Parathyroid adenoma (tissue), 2 donors: Measurements from ENCODE around the gene NXN.

Experiments
- H2AFZ ChIP-seq: fragments of 300-600 bp; sonication (generic); one replicate; pipeline ENCODE4 v1.7.0; 2017; ENCODE audit warnings: antibody characterized with exemption, mild to moderate bottlenecking
- H3K27ac ChIP-seq: fragments of 300-600 bp; sonication (generic); one replicate; pipeline ENCODE4 v1.7.0; 2017
- H3K27me3 ChIP-seq: fragments of 300-600 bp; sonication (generic); one replicate; pipeline ENCODE4 v1.7.0; 2017; ENCODE audit warnings: low read length; ENCODE audit not compliant: control insufficient read depth, insufficient read depth
- H3K36me3 ChIP-seq: fragments of 300-600 bp; sonication (generic); one replicate; pipeline ENCODE4 v1.7.0; 2017; ENCODE audit warnings: low read length; ENCODE audit not compliant: control insufficient read depth, insufficient read depth
- H3K4me1 ChIP-seq: fragments of 300-600 bp; sonication (generic); one replicate; pipeline ENCODE4 v1.7.0; 2017; ENCODE audit warnings: control low read depth
- H3K4me2 ChIP-seq: fragments of 300-600 bp; sonication (generic); one replicate; pipeline ENCODE4 v1.7.0; 2017; ENCODE audit warnings: low read length
- H3K4me3 ChIP-seq: fragments of 300-600 bp; sonication (generic); one replicate; pipeline ENCODE4 v1.7.0; 2017; ENCODE audit warnings: low read depth, low read length
- H3K79me2 ChIP-seq: fragments of 300-600 bp; sonication (generic); one replicate; pipeline ENCODE4 v1.7.0; 2017; ENCODE audit warnings: control low read depth
- H3K9ac ChIP-seq: fragments of 300-600 bp; sonication (generic); one replicate; pipeline ENCODE4 v1.7.0; 2017; ENCODE audit warnings: mild to moderate bottlenecking
- H3K9me3 ChIP-seq: fragments of 300-600 bp; sonication (generic); one replicate; pipeline ENCODE4 v1.7.0; 2017; ENCODE audit warnings: low read length; ENCODE audit not compliant: control insufficient read depth
- CTCF ChIP-seq: fragments of 300-600 bp; sonication (generic); IDR thresholded peaks from one replicate; pipeline ENCODE4 v1.7.0; 2017; ENCODE audit warnings: antibody characterized with exemption, mild to moderate bottlenecking
- donor health status: primary hyperparathyroidism.

NXN gene

GRCh38 chr17:981292-981658 is 1.7 kb upstream of the NXN start:
- Histone ChIP-seq H3K4me3 (no peak overlapping the region), H3K4me2 (no peak overlapping the region), H3K79me2 (no peaks in the 10 kb centered on the region), H2AFZ (peak overlapping the region; percentile 82), H3K9me3 (no peaks in the 10 kb centered on the region), H3K9ac (no peak overlapping the region), H3K27me3 (no peaks in the 10 kb centered on the region), H3K4me1 (no peaks in the 10 kb centered on the region), H3K36me3 (no peaks in the 10 kb centered on the region), H3K27ac (no peak overlapping the region)
- TF ChIP-seq CTCF: no peak

- H3K4me1 ChIP-seq: no peaks in the 10 kb centered on the region
- H3K9me3 ChIP-seq: no peaks in the 10 kb centered on the region
- H2AFZ ChIP-seq: peak overlapping the region; percentile 82
- TF ChIP-seq CTCF: peak; percentile 82
- no peaks in the 10 kb centered on the region for H3K27me3 ChIP-seq
- peak overlapping the region; percentile 40 for H3K4me3 ChIP-seq
- H3K36me3 ChIP-seq: no peaks in the 10 kb centered on the region
- H3K27ac ChIP-seq: peak overlapping the region; percentile 52
- H3K9ac ChIP-seq: no peak overlapping the region
- no peaks in the 10 kb centered on the region for H3K79me2 ChIP-seq
- H3K4me2 ChIP-seq: peak overlapping the region; percentile 81
Observed at GRCh38 chr17:980406-981291, 1.1 kb upstream of the NXN start.

- no peaks in the 10 kb centered on the region for H3K36me3 ChIP-seq
- peak overlapping the region; percentile 25 for H3K4me3 ChIP-seq
- H3K27me3 ChIP-seq: no peaks in the 10 kb centered on the region
- no peaks in the 10 kb centered on the region for H3K79me2 ChIP-seq
- peak overlapping the region; percentile 66 for H2AFZ ChIP-seq
- TF ChIP-seq CTCF: no peak
- H3K9ac ChIP-seq: no peak overlapping the region
- H3K4me1 ChIP-seq: no peaks in the 10 kb centered on the region
- H3K4me2 ChIP-seq: peak overlapping the region; percentile 67
- H3K27ac ChIP-seq: no peak overlapping the region
- no peaks in the 10 kb centered on the region for H3K9me3 ChIP-seq
Observed at GRCh38 chr17:979212-979538, 401 bp downstream of the NXN start.

GRCh38 chr17:978103-979093 is 1.2 kb downstream of the NXN start:
- Histone ChIP-seq H3K79me2 (no peaks in the 10 kb centered on the region), H3K4me3 (peak overlapping the region; percentile 56), H3K9ac (peak overlapping the region; percentile 32), H3K4me2 (peak overlapping the region; percentile 81), H2AFZ (no peak overlapping the region), H3K4me1 (no peaks in the 10 kb centered on the region), H3K27ac (no peak overlapping the region), H3K27me3 (no peaks in the 10 kb centered on the region), H3K9me3 (no peaks in the 10 kb centered on the region), H3K36me3 (no peaks in the 10 kb centered on the region)
- no peak for TF ChIP-seq CTCF
